ENCODE results near the gene ACTL8.

DNA sequence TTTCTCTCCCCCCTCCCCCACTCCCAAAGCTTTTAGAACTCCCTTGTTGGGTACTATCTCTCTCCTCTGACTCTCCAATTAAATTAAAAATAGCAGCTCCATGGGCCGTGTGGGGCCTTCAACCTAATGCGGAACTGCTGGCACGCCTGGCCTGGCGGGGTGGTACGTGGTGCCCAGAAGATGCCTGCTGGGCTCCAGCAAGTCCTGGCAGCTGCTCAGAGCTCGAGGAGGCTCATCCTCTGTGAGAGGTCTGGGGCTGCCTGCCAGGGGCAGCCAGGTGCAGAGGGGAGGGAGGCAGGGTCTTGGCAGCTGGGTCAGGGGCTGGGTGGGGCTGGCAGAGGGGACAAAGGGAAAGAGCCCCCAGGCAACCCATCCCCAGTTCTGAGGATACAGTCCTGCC lies 74.4 kb downstream of the ACTL8 start:
- TF ChIP-seq POLR2A (IDR thresholded peaks at IDR 0.05) (no peak), CTCF (IDR thresholded peaks at IDR 0.05) (no peak), POLR2AphosphoS5 (IDR thresholded peaks at IDR 0.05) (no peak)
